Activated effector memory CD4-positive, alpha-beta T cell treated with anti-CD3 and anti-CD28 coated beads, Interleukin-2, amount 50 U/mL, for 16 hours (primary cell): ENCODE data around the gene FAM227B.
"Not testable (repeated sequence)": the region's sequence is repeated elsewhere in the genome, so short reads cannot be mapped to it uniquely, and the experiment has no call there.

Source experiments
- DNase-seq: peaks from one replicate; pipeline ENCODE4 v3.0.0-alpha.2; 2020

FAM227B gene

GRCh38 chr15:49361370-49361769 lies 259.2 kb downstream of the FAM227B start:
- DNase-seq: no peak

- not testable (repeated sequence) for DNase-seq
These were observed 266.2 kb downstream of the FAM227B start for GRCh38 chr15:49354439-49354838.

- DNase-seq: no peak
These were observed 277.1 kb downstream of the FAM227B start for GRCh38 chr15:49343546-49343945.

GRCh38 chr15:49339656-49340055 lies 281.0 kb downstream of the FAM227B start:
- no peak for DNase-seq

GRCh38 chr15:49331951-49332350 lies 288.7 kb downstream of the FAM227B start:
- no peak for DNase-seq

- DNase-seq: no peak
These were observed 289.2 kb downstream of the FAM227B start for GRCh38 chr15:49331442-49331841.

GRCh38 chr15:49330166-49330565 lies 290.5 kb downstream of the FAM227B start:
- DNase-seq: no peak

- no peak for DNase-seq
These were observed 291.7 kb downstream of the FAM227B start for GRCh38 chr15:49328941-49329340.

- DNase-seq: no peak
These were observed 292.7 kb downstream of the FAM227B start for GRCh38 chr15:49327927-49328326.

GRCh38 chr15:49323207-49323606 lies 297.4 kb downstream of the FAM227B start:
- no peak for DNase-seq

GRCh38 chr15:49320351-49320750 lies 300.3 kb downstream of the FAM227B start:
- no peak for DNase-seq

- no peak for DNase-seq
These were observed 305.2 kb downstream of the FAM227B start for GRCh38 chr15:49315391-49315823.

- DNase-seq: no peak
These were observed 305.9 kb downstream of the FAM227B start for GRCh38 chr15:49314716-49315115.

GRCh38 chr15:49313650-49314049 lies 307.0 kb downstream of the FAM227B start:
- DNase-seq: no peak

GRCh38 chr15:49309889-49310288 lies 310.7 kb downstream of the FAM227B start:
- no peak for DNase-seq

- no peak for DNase-seq
These were observed 311.9 kb downstream of the FAM227B start for GRCh38 chr15:49308686-49309085.

GRCh38 chr15:49306551-49306950 lies 314.1 kb downstream of the FAM227B start:
- DNase-seq: no peak

GRCh38 chr15:49303003-49303402 lies 317.6 kb downstream of the FAM227B start:
- no peak for DNase-seq

- no peak for DNase-seq
These were observed 319.1 kb downstream of the FAM227B start for GRCh38 chr15:49301562-49301961.

GRCh38 chr15:49300856-49301255 lies 319.8 kb downstream of the FAM227B start:
- no peak for DNase-seq

- no peak for DNase-seq
These were observed 323.0 kb downstream of the FAM227B start for GRCh38 chr15:49297584-49297983.

- DNase-seq: no peak
These were observed 324.4 kb downstream of the FAM227B start for GRCh38 chr15:49296258-49296657.

- no peak for DNase-seq
These were observed 326.7 kb downstream of the FAM227B start for GRCh38 chr15:49293941-49294340.

- DNase-seq: no peak
These were observed 330.4 kb downstream of the FAM227B start for GRCh38 chr15:49290191-49290590.

GRCh38 chr15:49288391-49288790 lies 332.2 kb downstream of the FAM227B start:
- DNase-seq: no peak

GRCh38 chr15:49287481-49287880 lies 333.1 kb downstream of the FAM227B start:
- DNase-seq: no peak
